ENCODE data around the gene PQBP1.

DNA sequence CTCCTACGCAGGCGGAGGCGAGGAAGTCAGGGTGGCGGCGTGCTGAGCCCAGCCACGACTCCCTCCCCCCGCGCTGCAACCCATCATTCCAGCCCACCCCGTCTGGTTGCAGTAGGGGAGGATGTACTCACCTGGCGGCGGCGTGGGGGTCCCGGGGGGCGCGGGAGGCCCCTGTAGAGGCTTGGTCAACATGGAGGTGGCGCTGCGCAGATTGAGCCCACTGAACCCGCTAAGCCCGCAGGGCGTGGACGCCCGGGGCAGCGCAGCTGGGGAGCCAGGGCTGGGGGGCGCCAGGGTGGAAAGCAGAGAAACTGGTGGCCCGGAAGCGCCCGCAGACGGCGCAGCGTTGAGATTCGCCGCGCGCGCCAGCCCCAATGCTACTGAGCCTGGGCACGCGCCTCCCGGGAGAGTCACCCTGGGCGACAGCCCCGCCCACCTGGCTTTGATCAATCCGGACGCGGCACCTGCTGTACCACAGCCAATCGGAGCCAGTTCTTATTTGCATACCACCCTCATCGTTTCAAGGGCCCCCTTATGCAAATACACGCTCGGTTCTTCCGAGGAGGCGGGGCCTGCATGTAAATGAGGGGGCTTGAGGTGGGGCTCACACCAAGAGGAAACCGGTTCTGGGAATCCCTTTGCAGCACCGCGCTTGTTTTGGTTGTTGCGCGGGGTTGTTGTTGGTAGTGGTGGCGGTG, 21.1 kb downstream of the PQBP1 start, which contains the start of gene PIM2:
- TF ChIP-seq, protein P1, sequence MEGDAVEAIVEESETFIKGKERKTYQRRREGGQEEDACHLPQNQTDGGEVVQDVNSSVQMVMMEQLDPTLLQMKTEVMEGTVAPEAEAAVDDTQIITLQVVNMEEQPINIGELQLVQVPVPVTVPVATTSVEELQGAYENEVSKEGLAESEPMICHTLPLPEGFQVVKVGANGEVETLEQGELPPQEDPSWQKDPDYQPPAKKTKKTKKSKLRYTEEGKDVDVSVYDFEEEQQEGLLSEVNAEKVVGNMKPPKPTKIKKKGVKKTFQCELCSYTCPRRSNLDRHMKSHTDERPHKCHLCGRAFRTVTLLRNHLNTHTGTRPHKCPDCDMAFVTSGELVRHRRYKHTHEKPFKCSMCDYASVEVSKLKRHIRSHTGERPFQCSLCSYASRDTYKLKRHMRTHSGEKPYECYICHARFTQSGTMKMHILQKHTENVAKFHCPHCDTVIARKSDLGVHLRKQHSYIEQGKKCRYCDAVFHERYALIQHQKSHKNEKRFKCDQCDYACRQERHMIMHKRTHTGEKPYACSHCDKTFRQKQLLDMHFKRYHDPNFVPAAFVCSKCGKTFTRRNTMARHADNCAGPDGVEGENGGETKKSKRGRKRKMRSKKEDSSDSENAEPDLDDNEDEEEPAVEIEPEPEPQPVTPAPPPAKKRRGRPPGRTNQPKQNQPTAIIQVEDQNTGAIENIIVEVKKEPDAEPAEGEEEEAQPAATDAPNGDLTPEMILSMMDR (conservative IDR thresholded peaks at IDR 0.05; ENCODE audit: low read depth, low read length) = no peak
- TF ChIP-seq EZH2 (IDR thresholded peaks at IDR 0.05; ENCODE audit: borderline replicate concordance, low read depth, low read length, poor library complexity, severe bottlenecking) = no peak
